SKM-1 (cell line): ENCODE measurements around the gene EXOSC5.
"Not testable (repeated sequence)": the region's sequence is repeated elsewhere in the genome, so short reads cannot be mapped to it uniquely, and the experiment has no call there.

Experiments used
- DNase-seq: peaks from one replicate; lab custom pipeline; 2025; ENCODE audit not compliant: unreplicated experiment; lab: John Stamatoyannopoulos, UW

The EXOSC5 gene

GRCh38 chr19:41371541-41371940 lies 25.6 kb downstream of the EXOSC5 start:
- no peak for DNase-seq

GRCh38 chr19:41371119-41371518 lies 26.0 kb downstream of the EXOSC5 start:
- DNase-seq, result not testable (repeated sequence)

GRCh38 chr19:41369769-41370168 lies 27.4 kb downstream of the EXOSC5 start:
- DNase-seq, result no peak

GRCh38 chr19:41367848-41368301 lies 29.3 kb downstream of the EXOSC5 start:
- DNase-seq, result no peak

- DNase-seq, result no peak
These were observed 31.1 kb downstream of the EXOSC5 start for GRCh38 chr19:41366089-41366488.

- peak; percentile 82 for DNase-seq
These were observed 32.4 kb downstream of the EXOSC5 start for GRCh38 chr19:41364524-41365391.

GRCh38 chr19:41363753-41364523 lies 33.2 kb downstream of the EXOSC5 start, which contains the start of gene B9D2:
B9D2 (minus strand) TSS chr19:41364149; CDS start chr19:41363519, 630 bp downstream.
- DNase-seq, result peak; percentile 96

GRCh38 chr19:41363371-41363752 lies 33.8 kb downstream of the EXOSC5 start:
- DNase-seq, result no peak

GRCh38 chr19:41362143-41362847 lies 34.9 kb downstream of the EXOSC5 start:
- DNase-seq, result no peak

GRCh38 chr19:41359741-41360140 lies 37.4 kb downstream of the EXOSC5 start:
- DNase-seq, result no peak

- DNase-seq, result no peak
These were observed 39.4 kb downstream of the EXOSC5 start for GRCh38 chr19:41357746-41358145.

- DNase-seq, result no peak
These were observed 40.0 kb downstream of the EXOSC5 start for GRCh38 chr19:41356984-41357739.

- no peak for DNase-seq
These were observed 41.4 kb downstream of the EXOSC5 start for GRCh38 chr19:41355802-41356201.

GRCh38 chr19:41355035-41355434 lies 42.1 kb downstream of the EXOSC5 start:
- DNase-seq, result no peak

GRCh38 chr19:41354343-41354953 lies 42.7 kb downstream of the EXOSC5 start:
- no peak for DNase-seq

- DNase-seq, result peak; percentile 88
These were observed 43.5 kb downstream of the EXOSC5 start, which contains the start of gene TGFB1 for GRCh38 chr19:41353466-41354342. TGFB1 (minus strand) TSS chr19:41353922; CDS start chr19:41353044, 878 bp downstream.

- DNase-seq, result no peak
These were observed 44.3 kb downstream of the EXOSC5 start for GRCh38 chr19:41352609-41353465.

- no peak for DNase-seq
These were observed 44.9 kb downstream of the EXOSC5 start for GRCh38 chr19:41352279-41352608.
